Stimulated activated CD8-positive, alpha-beta memory T cell treated with anti-CD3 and anti-CD28 coated beads, Interleukin-15, amount 100 ng/mL, for 1 hour (primary cell): ENCODE results near the gene SOD2.
A peak's percentile ranks its signal among the peaks of the same experiment; 100 is the strongest.
"Not testable (repeated sequence)": the region's sequence is repeated elsewhere in the genome, so short reads cannot be mapped to it uniquely, and the experiment has no call there.

Experiments used
- DNase-seq: peaks from one replicate; pipeline ENCODE4 v3.0.0-alpha.2; 2020; ENCODE audit warnings: low read depth

The SOD2 gene

DNA sequence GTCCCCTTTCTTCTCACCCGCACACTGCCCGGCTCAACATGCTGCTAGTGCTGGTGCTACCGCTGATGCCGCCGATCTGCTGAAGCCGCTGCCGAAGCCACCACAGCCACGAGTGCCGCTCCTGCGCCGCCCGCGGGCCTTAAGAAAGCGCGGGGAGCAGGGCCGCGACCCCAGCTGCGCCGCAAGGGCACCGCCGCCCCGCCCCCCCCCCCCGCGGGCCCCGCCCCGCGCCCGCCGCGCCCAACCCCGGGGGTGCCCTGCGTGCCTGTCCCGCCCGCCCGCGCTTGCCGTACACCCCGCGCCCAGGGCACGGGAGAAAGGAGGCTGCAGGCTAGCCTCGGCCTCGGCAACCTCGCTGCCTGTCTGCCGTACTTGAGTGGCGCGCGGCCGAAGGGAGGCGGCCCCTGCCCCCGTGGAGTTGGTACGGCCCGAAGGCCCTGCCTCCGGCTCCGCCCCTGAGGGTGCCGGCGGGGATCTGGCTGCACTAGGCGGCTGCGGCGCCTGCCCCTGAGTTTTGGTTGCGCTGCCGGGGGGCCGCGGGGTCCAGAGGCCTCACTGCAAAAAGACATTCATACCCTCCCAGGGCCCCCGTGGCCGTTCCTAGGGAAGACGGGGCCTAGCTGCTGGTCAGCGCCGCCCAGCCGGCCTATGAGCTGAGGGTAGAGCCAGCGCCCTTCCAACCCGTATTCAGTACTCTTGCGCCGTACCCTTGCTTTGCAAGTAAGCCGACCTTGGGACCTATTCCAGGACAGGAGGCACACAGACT, at the start of gene SOD2:
Gene SOD2, minus strand, starts transcription at position 114 of the 766 bp plus-strand sequence. Its CDS starts 74 bp downstream, at position 40.
- DNase-seq, result peak; percentile 64

DNA sequence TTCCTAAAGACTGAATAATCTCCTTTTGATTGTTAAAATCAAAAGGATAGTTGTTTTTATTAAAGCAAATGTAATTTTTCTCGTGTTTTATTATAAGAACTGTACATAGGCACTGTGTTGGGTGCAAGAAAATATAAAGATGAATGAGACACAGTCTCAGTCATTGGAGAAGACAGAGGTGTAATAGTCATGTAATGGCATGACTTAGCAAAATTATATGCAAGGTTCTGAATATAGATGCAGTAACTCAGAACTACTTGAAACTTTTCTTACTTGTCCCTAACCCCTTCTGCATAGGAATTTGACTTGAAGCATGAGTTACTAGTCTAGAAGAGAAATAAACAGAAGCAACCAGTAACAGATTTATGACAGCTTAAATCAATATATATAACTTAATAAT, 49.1 kb upstream of the SOD2 start:
- no peak for DNase-seq

DNA sequence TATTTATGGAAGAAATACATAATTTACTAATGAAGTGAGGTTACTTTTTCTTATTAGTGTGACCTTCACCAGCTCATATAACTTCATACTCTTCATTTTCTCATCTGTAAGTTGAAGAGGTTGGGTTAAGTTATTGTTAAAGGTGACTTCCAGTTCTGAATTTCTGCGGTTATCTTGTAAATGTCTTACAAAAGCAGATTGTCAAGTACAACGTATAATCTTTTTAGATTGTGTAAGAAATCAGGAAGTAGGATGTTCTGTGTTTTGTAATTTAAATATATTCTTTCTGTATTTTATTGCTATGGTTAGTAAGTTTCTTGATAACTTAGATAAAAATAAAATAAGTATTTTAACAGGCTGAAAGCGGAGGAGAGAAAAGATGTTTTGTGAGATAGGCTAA, 46.3 kb upstream of the SOD2 start:
- DNase-seq, result no peak

DNA sequence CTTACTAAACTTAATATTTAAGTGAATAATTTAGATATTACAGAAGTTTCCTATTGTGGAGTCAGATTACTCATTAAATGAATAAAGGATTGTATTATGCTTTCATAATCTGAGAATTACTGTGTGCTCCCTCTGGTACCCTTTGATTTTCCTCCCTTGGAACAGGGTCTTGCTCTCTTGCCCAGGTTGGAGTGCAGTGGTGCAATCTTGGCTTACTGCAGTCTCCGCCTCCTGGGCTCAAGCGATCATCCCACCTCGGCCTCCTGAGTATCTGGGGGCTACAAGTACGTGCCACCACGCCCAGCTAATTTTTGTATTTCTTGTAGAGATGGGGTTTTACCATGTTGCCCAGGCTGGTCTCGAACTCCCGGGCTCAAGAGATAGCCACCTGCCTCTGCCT, 43.9 kb upstream of the SOD2 start:
- no peak for DNase-seq

DNA sequence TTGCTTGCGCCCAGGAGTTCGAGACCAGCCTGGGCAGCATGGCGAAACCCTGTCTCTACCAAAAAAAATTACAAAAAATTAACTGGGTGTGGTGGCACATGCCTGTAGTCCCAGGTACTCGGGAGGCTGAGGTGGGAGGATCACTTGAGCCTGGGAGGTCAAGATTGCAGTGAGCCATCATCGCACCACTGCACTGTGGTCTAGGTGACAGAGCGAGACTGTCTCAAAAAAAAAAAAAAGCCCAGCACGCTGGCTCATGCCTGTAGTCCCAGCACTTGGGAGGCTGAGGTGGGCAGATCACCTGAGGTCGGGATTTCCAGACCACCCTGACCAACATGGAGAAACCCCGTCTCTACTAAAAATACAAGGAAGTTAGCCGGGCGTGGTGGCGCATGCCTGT, 40.4 kb upstream of the SOD2 start:
- not testable (repeated sequence) for DNase-seq

DNA sequence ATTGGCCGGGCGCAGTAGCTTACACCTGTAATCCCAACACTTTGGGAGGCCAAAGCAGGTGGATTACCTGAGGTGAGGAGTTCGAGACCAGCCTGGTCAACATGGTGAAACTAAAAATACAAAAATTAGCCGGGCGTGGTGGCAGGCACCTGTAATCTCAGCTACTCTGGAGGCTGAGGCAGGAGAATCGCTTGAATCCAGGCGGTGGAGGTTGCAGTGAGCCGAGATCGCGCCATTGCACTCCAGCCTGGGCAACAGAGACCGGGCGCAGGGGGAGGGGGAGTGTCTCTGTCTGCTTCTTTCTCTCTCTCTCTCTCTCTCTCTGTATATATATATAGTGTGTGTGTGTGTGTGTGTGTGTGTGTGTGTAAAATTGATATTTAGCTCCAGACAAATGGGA, 39.5 kb upstream of the SOD2 start:
- not testable (repeated sequence) for DNase-seq

DNA sequence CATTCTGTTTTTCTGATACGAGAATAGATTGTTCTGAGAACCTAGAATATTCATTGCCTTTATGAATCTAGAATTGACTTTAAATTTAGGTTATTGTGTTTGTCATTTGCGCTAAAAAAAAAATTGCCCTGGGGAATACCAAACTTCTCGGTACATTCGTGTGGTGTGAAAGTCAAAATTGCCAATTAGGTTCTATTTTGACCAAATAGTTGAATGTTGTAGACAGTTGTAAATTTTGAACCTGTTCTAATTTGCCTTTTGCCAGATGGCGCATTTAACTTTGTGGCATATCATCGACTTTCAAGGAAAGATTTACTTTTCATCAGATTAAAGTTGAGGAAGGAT, 37.3 kb upstream of the SOD2 start:
- DNase-seq, result no peak

DNA sequence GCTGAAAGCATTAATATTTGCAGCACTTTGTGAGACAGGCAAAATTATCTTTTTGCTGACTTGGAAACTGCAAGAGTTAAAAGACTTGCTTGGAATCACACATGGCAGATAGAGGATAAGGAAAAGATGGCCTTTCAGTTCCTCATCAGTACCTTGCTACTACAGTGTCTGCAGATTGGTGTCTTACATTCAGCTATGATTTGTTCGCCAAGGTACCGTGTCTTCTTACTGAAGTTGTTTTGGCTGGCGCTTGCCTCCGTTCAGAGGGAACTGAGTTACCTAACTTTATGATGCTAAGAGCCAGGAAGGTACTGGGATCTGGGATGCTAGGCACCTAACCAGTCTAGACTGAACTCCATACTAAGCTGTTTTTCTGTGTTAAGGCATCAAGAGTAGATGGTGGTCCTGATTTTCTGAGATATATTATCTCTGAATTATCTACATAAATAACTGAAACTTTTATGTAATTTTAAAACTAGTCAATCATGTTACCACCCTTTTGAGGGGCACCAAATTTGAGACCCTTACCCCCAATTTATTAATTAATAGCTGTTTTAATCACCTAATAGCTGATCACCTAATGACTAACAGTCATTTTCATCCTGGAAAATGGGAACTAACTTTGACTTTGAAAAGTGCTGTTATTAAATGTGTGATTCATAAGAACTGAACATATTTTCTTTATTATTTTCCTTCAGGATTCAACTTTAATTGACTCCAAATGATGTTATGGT, 36.7 kb upstream of the SOD2 start:
- no peak for DNase-seq

DNA sequence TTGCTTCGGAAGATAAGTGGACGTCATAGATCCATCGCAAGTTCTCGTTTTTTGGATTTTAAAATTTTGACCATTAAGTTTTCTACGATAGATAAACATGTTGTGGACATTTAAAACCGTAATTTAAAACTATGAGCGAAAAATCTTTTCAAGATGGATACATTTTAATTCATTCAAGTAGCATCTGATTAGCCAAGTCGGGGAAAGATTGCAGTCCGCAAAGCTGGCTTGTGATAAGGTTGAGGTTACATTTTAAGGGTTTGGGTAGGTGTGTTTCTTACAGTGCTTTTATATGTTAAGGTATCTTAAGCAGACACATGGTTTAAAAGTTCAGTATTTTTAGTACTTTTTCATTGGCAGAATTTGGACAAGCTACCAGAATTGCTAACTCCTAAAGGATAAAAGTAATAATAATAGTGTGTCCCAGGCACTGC, 35.5 kb upstream of the SOD2 start:
- DNase-seq, result no peak

DNA sequence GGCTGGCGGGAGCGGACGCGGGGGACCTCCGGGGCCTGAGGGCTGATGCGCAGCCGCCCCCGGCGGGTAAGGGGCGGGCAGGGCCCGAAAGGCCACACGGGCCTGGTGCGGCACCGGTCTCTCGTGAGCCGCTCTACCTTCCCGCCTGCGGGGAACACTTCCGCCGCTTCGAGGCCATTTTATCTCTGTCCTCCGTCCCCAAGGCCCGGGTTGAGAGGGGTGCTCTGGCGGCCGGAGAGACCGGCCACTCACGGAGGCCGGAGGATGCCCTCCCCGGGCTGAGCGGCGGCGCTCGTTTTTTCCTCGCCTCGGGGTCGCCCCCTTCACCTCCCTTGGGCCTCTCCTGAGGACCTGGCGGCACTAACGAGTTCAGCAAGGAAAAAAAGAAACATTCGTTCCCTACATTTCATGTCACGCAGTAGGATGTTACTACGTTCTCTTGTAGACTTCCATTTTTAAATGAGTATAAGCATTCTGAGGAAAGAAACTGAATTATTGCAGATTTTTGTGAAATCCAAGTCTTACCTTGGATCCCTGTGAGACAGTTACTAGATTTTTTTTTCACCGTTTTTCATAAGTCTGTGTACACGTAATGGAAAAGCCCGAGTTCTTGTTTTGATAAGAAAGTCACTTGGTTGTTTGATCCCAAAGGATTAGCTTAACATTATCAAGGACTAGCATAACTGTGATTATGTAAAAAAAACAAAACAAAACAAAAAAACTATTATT, 34.8 kb upstream of the SOD2 start:
- DNase-seq, result peak; percentile 12

DNA sequence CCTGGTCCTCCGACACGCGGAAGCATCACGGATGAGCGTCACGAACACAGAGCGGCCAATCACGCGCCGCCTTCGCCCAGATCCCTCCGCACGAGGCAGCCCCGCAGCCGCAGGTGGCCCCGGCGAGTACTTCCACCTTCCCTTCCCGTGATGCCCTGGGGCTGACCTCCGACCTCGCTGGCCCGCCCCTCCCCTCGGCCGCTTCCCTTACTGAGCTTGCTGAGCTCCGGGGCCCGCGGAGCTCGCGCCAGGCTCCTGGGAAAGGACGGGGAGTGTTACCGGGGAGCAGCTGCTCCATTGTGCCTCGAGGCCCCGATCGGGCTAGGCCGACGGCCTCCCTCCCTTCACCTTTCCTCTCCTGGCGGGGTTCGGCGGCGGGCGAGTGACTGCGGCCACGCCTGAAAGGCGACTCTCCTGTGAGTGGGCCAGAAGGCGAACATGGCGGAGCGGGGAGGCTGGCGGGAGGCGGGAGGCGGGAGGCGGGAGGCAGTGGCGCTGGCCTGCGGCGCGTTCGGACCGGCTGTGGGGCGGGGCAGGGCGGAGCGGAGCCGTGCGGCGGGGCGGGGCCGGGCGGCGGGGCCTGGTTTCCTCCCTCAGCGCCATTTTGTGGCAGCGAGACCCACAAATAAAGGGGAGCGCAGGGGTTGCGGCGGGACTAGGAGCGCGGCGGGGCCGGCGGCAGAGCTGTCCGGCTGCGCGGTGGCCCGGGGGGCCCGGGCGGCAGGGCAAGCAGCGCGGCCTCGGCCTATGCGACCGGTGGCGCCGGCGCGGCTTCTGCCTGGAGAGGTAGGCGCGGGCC, 34.1 kb upstream of the SOD2 start, which contains the start of gene WTAP:
Gene WTAP, plus strand, starts transcription at position 589 of the 799 bp plus-strand sequence. CDS start 8,760 bp downstream, outside the sequence.
- peak; percentile 93 for DNase-seq

DNA sequence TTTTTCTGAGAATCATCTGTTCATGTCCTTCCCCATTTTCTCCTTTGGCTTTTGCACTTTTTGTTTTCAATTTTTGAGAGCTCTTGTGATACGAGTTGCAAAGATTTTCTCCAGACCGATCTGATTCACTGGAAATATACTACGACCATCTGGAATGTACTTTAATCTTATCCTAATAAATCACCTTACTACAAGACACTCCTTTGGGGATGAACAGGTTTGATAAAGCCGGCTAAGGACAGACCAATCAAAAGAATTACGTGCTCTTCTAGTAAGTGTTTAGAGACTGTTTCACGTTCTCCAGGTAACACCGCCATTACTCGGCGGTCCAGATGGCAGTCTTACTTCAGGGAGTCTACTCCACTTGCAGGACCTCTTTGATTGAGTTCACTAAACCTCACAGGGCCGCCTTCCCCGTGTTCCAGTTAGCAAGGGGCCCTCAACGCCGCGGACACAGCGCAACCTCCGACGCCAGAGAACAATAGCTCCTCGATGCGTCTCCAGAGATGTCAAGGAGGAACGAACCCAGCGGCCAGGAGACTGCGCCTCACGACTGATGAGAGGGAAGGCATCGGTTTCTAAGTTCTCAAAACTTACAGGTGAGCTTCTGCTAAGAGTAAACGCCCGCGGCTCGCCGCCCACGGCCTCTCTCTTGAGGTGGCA, 33.3 kb upstream of the SOD2 start:
- no peak for DNase-seq

DNA sequence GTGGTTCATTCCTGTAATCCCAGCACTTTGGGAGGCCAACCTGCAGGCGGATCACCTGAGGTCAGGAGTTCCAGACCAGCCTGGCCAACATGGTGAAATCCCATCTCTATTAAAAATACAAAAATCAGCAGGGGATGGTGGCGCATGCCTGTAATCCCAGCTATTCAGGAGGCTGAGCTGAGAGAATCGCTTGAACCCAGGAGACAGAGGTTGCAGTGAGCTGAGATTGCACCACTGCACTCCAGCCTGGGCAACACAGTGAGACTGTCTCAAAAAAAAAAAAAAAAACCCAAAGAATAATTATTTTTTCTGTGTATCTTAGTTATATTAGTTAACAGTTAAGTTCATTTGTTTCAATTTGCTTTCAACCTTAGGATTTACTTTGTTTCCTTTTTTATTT, 32.2 kb upstream of the SOD2 start:
- not testable (repeated sequence) for DNase-seq

DNA sequence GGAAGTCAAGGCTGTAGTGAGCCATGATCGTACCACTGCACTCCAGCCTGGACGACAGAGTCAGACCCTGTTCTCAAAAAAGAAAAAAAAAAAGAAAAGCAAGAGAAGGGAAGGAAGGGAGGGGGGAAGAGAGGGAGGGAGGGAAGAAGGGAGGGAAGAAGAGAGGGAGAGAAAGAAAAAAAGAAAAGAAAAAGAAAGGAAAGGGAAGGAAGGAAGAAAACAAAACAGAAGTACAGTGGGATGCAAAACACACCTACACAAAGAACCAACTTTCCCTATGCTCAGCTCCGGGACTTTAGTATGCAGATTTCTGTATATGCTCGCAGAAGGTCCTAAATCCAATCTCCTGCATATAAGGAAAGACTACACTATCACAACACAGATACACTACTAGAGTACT, 31.7 kb upstream of the SOD2 start:
- no peak for DNase-seq

DNA sequence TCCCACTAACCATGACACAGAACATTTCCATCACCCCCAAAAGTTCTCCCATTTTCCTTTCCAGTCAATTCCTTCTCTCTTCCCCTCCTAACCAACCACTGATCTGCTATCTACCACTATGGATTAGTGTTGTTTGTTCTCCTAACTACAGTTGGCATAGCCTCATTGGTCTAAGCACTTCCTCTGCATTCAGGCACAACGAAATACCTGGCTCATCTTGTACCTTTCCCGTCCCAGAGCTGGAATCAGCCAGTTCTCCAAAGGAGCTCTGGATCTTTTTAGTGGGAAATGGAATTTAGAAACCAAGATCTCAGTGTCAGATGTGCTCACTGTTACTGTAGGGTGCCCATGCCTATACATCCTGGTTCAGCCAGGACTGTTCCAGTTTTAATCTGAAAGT, 30.2 kb upstream of the SOD2 start:
- no peak for DNase-seq

DNA sequence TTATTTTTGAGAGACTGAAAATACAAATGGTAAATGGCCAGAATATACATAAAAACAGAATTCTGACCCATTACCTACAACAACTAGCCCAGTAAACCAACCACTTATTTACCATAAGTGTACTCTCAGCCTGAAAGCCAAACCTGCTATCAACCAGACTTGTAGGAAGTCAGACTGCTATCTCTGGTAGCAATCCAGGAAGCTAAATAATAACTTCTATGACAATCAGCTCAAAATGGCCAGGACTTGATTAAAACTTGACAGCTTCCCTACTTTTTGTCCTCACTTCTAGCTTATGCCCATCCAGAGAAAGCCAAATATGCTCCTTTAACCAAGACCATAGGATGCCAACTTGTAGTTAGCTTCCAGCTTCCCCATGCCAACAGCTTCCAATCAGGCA, 29.6 kb upstream of the SOD2 start:
- no peak for DNase-seq

DNA sequence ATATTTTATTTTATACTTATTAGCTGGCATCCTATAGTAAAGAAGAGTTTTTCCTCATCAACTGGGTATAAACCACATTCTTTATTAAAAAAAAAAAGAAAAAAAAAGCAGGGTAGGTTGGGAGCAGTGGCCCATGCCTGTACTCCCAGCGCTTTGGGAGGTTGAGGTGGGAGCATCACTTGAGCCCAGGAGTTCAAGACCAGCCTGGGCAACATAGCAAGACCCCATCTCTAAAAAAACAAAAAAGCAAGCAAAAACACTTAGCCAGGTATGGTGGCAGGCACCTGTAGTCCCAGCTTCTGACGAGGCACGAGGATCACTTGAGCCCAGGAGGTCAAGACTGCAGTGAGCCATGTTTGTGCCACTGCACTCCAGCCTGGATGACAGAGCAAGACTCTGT, 28.9 kb upstream of the SOD2 start:
- not testable (repeated sequence) for DNase-seq

DNA sequence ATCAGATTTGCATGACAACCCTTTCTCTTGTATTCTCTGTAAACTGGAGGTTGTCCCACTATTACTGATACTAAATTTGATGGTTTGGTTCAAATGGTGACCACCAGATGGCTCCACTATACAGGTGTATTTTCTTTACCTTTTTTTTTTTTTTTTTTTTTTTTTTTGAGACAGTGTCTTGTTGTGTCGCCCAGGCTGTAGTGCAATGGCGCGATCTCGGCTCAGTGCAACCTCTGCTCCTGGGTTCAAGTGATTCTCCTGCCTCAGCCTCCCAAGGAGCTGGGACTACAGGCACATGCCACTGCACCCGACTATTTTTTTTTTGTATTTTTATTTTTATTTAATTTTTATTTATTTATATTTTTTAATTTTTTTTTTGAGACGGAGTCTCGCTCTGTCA, 27.7 kb upstream of the SOD2 start:
- no peak for DNase-seq

DNA sequence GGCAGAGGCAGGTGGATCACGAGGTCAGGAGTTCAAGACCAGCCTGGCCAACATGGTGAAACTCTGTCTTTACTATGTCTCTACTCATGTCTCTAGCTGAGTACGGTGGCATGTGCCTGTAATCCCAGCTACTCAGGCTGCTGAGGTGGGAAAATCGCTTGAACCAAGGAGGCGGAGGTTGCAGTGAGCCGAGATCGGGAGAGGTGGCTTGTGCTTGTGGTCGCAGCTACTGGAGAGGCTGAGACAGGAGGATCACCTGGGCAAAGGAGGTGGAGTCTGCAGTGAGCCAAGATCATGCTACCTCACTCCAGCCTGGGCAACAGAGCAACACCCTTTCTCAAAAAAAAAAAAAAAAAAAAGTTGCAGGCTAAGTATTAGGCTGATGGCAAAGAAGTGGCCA, 26.2 kb upstream of the SOD2 start:
- DNase-seq, result no peak

DNA sequence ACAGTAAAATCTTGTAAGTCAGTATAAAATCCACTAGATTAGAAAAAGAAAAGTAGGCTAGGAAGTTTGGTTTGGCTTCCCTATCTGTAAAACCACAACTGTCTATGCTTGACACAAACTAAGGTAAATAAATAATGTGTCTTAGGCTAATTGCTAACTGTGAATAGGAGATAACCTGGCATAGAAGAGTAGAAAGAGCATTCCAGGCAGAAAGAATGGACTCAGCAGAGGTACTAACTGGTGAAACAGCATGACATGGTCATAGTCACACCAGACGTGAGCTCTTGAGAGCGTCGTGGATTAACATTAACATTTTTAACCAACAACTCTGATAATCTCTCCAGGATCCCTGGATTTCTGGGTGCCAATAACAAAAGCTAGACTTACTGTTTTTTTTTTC, 25.6 kb upstream of the SOD2 start:
- DNase-seq, result no peak
